Measurements from ENCODE around the gene WASF3.

WASF3 gene

GRCh38 chr13:26727122-26727521 lies 169.6 kb downstream of the WASF3 start:
- Histone ChIP-seq H3K9me3 (peaks cover 6% of the 10 kb centered on the region; the same call in 1 of the 2 replicates), H3K27ac (no peak overlapping the region), H4K20me1 (no peaks in the 10 kb centered on the region), H3K9ac (no peak overlapping the region), H3K4me1 (peaks cover 36% of the 10 kb centered on the region), H3K27me3 (no peaks in the 10 kb centered on the region), H3K4me3 (no peak overlapping the region), H3K36me3 (no peaks in the 10 kb centered on the region), H3K4me2 (peak overlapping the region; percentile 61)
- no peak for TF ChIP-seq Cebpa-rat (IDR thresholded peaks at IDR 0.05)

- H3K9ac ChIP-seq: no peak overlapping the region
- no peaks in the 10 kb centered on the region for H3K36me3 ChIP-seq
- H3K27ac ChIP-seq: no peak overlapping the region
- H3K4me1 ChIP-seq: peaks cover 31% of the 10 kb centered on the region
- no peaks in the 10 kb centered on the region for H3K27me3 ChIP-seq
- H3K9me3 ChIP-seq: peaks cover 6% of the 10 kb centered on the region; the same call in 1 of the 2 replicates
- H3K4me2 ChIP-seq: 0 out of 2 replicates have a peak overlapping the region, but pooled peaks have one; percentile 61
- H4K20me1 ChIP-seq: no peaks in the 10 kb centered on the region
- H3K4me3 ChIP-seq: no peak overlapping the region
- no peak for TF ChIP-seq Cebpa-rat (IDR thresholded peaks at IDR 0.05)
Measured at GRCh38 chr13:26727633-26728032, 170.2 kb downstream of the WASF3 start.

GRCh38 chr13:26735677-26736076 lies 178.2 kb downstream of the WASF3 start:
- Histone ChIP-seq H3K9ac (no peak overlapping the region), H3K27ac (no peak overlapping the region), H3K36me3 (no peaks in the 10 kb centered on the region), H3K27me3 (no peaks in the 10 kb centered on the region), H4K20me1 (no peaks in the 10 kb centered on the region), H3K4me3 (no peak overlapping the region), H3K4me2 (no peak overlapping the region), H3K4me1 (no peaks in the 10 kb centered on the region), H3K9me3 (peaks cover 33% of the 10 kb centered on the region)
- no peak for TF ChIP-seq Cebpa-rat (IDR thresholded peaks at IDR 0.05)

All from BLaER1 (cell line).